Measurements from ENCODE around the gene TPM4.
"Not testable (repeated sequence)": the region's sequence is repeated elsewhere in the genome, so short reads cannot be mapped to it uniquely, and the experiment has no call there.

TPM4 gene

GRCh38 chr19:16076154-16076957, at the start of gene TPM4:
Gene TPM4 (plus strand): TSS chr19:16076495. CDS start chr19:16076566, 71 bp downstream.
- DNase-seq = peak; percentile 97

DNA sequence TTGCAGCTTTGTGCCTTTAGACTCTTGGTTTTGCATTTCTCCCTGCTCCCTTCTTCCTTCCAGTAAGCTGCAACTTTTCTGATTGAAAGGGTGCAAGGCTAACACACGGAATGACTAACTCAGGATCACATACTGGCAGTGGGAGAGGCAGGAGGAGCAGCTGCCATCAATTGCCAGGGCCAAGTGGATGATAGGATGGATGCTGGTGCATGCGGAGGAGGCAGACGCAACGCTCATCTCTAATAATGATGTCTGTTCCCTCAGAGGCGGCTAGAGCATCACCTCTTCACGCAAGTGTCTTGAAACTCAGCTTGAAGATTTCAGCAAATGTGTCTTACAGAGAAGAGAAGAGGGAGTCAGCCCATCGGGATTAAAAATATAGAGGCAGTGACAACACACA, 49.5 kb upstream of the TPM4 start:
- no peak for DNase-seq

DNA sequence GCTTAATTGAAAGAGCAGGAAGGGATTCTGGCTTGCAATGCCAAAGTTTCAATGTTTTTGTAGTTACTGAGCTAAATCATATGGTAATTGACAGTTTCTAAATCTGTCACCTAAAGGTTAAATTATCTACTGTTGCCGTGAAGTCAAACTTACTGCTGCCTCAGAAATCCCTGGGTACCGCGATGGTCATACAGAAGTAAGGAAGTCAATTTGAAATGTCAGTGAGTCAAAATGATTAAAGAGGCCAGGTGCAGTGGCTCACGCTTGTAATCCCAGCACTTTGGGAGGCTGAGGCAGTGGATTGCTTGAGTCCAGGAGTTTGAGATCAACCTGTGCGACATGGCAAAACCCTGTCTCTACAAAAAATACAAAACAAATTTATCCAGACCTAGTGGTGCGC, 48.8 kb upstream of the TPM4 start:
- DNase-seq = no peak

DNA sequence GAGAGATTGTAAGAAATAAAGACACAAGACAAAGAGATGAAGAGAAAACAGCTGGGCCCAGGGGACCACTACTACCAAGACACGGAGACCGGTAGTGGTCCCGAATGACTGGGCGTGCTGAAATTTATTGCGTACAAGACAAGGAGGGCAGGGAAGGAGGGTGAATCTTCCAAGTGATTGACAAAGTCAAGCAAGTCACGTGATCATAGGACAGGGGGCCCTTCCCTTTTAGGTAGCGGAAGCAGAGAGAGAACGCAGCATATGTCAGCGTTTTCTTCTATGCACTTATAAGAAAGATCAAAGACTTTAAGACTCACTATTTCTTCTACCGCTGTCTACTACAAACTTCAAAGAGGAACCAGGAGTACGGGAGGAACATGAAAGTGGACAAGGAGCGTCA, 46.1 kb upstream of the TPM4 start:
- not testable (repeated sequence) for DNase-seq

DNA sequence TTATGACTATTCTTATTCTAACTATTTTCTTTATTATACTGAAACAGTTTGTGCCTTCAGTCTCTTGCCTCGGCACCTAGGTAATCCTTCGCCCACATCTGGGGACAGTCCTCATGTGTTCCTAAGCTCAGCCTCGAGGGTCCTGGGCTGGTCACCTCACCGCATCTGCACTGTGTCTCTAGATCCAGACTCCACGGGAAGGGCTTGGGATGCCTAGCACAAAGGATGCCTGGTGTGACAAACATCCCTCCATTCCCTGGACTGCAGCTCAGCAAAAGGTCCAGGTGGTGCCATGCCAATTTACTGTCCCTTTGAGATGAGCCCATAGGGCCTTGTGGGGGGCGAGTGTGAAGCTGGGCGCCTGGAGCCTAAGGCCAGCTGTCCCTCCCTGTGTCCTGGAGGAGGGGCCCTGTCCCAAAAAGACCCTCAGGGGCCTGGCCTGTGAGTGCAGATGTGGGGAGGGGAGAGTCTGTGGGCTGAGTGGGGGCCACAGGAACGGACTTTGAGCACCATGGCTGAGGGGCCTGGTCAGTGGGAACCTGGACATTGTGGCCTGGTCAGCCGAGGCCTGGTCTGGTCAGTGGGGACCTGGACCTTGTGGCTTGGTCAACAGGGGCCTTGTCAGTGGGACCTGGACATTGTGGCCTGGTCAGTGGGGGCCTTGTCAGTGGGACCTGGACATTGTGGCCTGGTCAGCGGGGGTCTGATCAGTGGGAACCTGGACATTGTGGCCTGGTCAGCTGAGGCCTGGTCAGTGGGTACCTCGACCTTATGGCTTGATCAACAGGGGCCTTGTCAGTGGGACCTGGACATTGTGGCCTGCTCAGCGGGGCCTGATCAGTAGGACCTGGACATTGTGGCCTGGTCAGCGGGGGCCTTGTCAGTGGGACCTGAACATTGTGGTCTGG, 45.1 kb upstream of the TPM4 start:
- no peak for DNase-seq

DNA sequence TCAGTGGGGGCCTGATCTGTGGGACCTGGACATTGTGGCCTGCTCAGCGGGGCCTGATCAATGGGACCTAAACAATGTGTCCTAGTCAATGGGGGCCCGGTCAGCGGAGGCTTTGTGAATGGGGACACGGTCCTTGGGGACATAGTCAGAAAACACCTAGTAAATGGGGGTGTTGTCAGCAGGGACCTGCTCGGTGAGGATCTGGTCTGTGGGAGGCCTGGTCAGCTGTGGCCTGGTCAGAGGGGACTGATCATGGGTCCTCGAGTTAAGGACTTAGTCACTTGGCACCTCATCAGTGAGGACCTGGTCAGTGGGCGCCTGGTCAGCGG, 44.5 kb upstream of the TPM4 start:
- DNase-seq = peak; percentile 12

GRCh38 chr19:16032509-16033135, 43.7 kb upstream of the TPM4 start:
- DNase-seq = peak; percentile 13

DNA sequence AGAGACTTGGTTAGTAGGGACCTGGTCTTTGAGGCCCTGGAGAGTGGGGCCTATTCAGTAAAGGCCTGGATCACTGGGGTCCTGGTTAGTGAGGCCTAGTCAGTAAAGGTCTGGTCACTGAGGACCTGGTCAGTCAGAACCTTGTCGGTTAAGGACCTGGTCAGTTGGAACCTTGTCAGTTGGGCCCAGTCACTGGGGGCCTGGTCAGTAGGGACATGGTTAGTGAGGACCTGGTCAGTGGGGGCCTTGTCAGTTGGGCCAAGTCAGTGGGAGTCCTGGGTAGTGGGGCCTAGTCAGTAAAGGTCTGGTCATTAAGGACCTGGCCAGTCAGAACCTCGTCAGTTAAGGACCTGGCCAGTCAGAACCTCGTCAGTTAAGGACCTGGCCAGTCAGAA, 43.2 kb upstream of the TPM4 start:
- DNase-seq = no peak

GRCh38 chr19:16033721-16034120, 42.6 kb upstream of the TPM4 start:
- no peak for DNase-seq

DNA sequence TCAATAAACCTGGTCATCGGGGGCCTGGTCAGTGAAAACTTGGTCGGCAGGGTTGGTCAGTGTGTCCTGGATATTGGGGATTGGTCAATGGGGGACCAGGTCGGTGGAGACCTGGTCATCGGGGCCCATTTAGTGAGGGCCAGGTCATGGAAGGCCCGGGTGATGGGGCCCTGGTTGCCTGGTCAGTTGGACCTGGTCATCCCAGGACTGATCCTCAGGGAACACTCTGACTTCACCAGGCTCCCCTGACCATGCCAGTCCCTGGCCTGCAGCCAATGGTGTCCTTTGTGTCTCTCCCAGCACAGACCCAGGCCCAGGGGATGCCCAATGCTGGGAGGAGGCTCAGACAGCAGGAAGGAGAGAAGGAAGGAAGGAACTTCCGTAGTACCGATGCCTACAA, 42.1 kb upstream of the TPM4 start:
- peak; percentile 14 for DNase-seq

DNA sequence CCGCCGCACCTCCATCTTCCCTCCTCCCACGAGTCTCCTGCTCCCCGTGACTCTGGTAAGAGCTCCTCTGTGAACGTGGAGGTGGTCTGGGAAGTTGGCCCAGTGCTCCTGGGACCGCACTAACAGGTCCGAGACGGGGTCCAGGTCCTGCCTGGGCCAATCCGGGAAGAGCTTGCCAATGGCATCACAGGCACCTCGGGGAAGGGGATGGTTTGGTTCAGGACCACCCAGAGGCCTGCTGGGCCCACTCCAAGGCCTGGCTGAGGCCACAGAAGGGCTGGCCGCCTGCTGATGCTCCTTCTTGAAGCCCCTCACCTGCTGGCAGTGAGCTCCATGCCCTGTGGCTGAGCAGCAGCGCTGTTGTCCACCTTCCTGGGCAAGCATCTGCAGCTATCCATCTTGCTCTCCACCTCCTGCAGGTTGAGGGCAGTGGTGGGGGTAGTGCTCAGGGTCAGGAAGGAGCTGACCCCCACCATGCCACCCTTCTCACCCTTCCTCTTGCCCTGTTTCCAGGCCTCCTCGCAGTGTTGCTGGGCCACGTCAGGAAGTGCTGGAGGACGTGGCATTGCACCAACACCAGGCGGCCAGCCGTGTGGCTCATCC, 41.2 kb upstream of the TPM4 start:
- DNase-seq = peak; percentile 10

- DNase-seq = peak; percentile 8
Observed at GRCh38 chr19:16035601-16036297, 40.5 kb upstream of the TPM4 start.

DNA sequence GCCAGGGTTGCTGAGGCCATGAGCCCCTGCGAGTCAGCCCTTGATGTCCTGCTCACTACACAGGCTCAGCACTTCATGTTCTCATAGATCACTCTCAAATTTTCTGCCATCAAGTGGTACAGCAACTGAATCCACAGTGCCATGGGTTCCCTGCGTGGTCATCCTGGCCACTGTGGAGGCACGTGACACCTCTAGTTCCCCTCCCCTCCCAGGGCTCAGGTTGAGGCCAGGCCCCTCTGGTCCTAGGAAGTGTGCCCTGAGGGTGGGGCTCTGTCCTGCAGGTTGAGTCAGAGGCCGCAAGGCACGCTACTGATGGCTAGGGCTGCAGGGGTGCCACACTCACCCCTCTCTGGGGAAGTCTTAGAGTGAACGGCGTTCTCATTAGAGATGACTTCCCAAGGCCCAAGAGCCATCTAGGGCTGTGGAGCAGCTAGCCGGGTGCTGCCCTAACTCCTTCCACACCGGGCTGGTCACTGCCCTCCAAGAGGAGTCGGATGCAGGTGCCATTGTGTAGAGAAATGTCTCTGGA, 39.8 kb upstream of the TPM4 start:
- no peak for DNase-seq

DNA sequence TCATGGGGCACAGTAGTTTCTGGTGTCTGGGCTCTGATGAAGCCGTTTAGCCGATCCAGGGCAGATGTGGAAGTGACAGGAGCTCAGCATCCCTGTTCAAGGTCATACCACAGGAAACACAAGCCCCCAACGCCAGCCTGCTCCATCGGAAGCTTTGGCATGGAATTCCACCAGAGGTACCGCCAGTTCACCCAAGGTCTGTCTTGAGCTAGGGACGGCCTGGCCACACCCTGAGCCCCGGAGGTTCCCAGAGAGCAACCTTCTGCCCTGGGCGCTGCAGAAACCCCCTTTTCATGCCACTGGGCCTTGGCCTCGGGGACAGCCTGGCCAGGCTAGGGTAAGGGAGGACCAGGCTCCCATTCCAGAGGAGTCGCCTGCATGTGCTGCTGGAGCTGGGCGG, 39.4 kb upstream of the TPM4 start:
- DNase-seq = peak; percentile 8

GRCh38 chr19:16037424-16038195, 38.7 kb upstream of the TPM4 start:
- no peak for DNase-seq

DNA sequence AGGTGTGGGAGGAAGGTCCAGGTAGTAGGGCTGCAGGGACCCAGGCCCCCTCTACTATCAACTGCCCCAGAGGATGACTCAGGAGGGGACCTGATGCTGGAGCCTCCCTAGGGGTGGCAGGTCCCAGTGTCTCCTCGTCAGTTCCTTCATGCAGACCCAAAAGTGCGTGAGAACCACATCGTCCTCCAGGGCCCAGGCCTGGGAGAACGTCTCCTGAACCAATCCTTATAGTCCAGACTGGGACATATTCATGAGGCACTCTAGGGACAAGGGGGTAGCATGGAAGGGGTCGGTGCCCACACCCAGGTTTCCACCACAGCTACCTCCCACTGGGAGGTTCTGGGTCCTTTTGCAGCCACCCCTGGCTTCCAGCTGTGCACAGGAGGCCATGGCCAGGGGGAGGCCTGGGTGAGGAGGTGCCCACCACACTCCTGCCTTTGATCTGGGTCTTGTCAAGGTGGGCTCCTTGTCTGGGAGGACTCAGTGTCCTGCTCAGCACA, 38.0 kb upstream of the TPM4 start:
- DNase-seq = no peak

- DNase-seq = no peak
Observed at GRCh38 chr19:16039081-16039480, 37.2 kb upstream of the TPM4 start.

DNA sequence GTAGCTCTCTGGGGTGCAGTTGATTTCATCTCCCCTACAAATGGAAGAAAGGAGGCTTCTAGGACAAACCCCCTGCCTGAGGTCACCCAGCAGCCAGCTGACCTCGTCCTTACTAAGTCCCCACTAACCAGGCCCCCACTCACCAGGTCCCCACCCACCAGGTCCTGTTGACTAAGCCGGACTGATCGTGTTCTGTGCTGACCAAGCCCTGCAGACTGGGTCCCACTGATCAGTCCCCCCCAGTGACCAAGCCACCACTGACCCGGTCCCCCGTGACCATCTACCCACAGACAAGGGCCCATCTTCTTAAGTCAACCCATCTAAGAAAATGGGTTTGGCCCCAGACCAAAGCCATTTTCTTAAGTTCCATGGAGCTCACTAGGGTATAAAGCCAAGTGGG, 36.8 kb upstream of the TPM4 start:
- no peak for DNase-seq

DNA sequence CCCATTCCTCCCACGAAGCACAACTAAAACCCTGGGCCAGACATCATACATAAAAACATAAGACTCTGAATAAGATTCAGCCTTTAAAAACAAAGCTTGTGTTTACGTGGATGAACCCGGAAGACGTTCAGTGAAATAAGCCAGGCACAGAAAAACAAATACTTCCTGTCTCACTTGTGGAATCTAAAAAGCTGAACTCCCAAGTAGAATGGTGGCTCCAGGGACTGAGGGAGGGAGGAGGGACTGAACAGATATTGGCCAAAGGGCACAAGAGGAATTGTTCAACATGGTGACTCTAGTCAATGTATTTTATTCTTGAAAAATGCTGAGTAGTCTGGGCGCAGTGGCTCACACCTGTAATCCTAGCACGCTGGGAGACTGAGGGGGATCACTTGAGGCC, 35.7 kb upstream of the TPM4 start:
- DNase-seq = no peak

- DNase-seq = peak; percentile 84
Observed at GRCh38 chr19:16041299-16041990, 34.9 kb upstream of the TPM4 start.

- DNase-seq = no peak
Observed at GRCh38 chr19:16041991-16042386, 34.3 kb upstream of the TPM4 start.
